HG03469 (cell line): ENCODE measurements around the gene MAPK8IP3.
"Not testable (repeated sequence)": the region's sequence is repeated elsewhere in the genome, so short reads cannot be mapped to it uniquely, and the experiment has no call there.

Experiments used
- ATAC-seq: cut with Tn5 transposase; IDR thresholded peaks from one replicate; pipeline ENCODE4 v1.9.1; 2021; ENCODE audit warnings: mild to moderate bottlenecking, moderate library complexity, moderate number of reproducible peaks; ENCODE audit not compliant: unreplicated experiment

Gene MAPK8IP3

DNA sequence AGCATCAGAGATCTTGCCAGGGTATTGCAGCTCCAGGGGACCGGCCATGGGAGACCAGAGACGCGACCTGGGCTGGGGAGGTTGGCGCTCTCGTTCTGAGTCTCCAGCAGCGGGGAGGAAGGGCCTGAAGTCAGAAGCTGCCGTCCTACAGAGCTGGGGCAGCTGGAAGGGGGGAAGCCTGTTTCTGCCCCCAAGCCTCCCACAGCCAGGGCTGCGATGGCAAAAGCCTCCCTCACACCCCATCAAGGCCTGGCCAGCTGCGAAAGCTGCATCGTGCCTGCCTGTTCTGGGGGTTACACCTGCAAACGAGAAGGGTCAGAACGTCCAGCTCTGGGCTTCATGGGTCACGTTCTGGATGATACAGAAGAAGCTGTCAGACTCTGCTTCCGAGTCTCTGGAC is 26.1 kb downstream of the MAPK8IP3 start:
- no peak for ATAC-seq

- not testable (repeated sequence) for ATAC-seq
Observed at GRCh38 chr16:1732551-1732987, 26.6 kb downstream of the MAPK8IP3 start.

- ATAC-seq, result no peak
Observed at GRCh38 chr16:1734123-1734522, 28.1 kb downstream of the MAPK8IP3 start.

DNA sequence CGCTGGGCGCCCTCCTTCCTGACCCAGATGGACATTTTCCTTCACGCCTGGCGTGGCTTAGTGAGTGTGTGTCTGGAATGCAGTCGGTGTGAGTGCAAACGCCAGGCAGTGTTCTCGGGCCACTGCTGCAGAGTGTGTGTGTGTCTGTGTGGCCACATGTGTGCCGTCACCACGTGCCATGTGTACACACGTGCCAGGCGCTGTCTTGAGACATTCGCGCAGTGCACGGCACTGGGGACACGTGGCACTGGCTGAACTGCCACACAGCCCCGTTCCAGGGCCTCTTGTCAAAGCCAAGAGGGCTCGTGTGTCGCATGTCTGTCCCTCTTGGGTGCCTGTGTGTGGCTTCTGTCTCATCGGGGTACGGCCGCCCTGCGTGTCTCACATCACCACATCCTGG is 28.8 kb downstream of the MAPK8IP3 start:
- no peak for ATAC-seq

DNA sequence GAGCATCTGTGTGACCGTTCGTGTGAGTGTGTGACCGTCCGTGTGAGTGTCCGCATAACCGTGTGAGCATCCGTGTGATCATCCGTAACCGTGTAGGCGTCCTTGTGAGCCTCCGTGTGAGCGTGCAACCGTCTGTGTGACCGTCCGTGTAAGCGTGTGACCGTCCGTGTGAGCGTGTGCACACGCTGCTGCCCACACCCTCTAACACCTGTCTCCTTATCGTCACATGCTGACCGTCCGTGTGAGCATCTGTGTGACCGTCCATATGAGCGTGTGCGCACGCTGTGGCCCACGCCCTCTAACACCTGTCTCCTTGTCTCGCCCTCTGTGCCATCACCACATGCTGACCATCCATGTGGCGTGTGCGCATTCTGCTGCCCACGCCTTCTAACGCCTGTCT is 34.2 kb downstream of the MAPK8IP3 start:
- ATAC-seq, result no peak

DNA sequence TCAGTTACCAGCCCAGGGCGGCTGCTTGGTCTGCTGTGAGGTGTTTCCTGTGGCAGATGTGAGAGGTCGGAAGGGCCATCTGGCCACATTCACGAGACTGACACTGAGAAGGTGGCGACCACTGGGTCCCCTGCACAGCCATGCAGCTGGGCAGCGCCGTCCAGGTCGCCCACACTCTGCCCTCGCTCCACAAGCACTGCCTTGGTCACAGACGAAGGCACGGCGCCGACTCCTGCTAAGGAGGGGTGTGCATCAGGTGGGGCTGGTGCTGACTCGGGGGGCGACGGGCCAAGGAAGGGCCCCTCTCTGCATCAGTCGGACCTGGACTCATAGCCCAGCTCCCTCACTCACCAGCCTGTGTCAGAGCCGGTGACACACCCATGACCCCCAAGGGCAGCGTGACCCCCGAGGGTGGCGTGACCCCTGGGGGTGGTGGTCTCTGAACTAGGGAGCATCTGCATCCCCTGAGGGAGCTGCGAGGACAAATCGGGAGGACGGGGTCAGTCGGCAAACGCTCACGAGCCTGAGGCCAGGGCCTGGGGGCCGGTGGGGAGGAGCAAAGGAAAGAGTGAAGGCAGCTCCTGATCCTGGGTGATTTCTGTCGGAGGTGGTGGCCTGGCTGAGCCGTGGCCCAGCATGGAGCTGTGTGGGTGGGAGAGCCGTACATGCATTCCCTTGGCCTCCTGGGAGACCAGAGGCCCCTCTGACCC is 34.9 kb downstream of the MAPK8IP3 start:
- ATAC-seq, result no peak

DNA sequence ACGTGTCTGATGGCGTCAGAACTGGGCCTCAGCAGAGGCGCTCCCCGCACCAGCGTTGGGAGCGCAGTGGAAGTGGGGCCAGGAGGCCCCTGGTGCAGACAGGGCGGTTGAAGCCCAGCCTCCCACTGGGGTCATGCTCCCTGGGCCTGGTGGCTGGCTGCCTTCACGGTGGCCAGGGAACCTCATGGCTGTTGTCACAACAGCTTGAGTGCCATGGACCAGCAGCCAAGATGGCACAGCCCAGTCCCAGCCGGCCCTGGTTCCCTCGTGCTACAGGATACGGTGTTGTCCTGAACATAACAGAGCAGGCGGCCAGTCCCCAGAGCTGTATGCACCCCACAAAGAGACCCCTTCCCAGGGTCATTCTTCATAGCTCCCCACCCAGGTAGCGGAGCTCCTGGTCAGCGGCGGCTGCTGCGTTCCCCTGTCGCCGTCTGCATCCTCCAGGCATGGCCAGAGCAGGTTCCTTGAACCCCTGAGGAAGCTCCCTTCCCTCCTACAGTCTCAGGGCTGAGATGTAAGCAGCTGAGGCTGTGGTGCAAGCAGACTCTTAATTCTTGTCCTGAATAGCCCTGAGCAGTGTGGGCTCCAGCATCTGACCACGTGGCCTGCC is 35.7 kb downstream of the MAPK8IP3 start:
- ATAC-seq, result no peak

- no peak for ATAC-seq
Observed at GRCh38 chr16:1743376-1744337, 37.7 kb downstream of the MAPK8IP3 start.

- no peak for ATAC-seq
Observed at GRCh38 chr16:1744338-1744840, 38.4 kb downstream of the MAPK8IP3 start.

DNA sequence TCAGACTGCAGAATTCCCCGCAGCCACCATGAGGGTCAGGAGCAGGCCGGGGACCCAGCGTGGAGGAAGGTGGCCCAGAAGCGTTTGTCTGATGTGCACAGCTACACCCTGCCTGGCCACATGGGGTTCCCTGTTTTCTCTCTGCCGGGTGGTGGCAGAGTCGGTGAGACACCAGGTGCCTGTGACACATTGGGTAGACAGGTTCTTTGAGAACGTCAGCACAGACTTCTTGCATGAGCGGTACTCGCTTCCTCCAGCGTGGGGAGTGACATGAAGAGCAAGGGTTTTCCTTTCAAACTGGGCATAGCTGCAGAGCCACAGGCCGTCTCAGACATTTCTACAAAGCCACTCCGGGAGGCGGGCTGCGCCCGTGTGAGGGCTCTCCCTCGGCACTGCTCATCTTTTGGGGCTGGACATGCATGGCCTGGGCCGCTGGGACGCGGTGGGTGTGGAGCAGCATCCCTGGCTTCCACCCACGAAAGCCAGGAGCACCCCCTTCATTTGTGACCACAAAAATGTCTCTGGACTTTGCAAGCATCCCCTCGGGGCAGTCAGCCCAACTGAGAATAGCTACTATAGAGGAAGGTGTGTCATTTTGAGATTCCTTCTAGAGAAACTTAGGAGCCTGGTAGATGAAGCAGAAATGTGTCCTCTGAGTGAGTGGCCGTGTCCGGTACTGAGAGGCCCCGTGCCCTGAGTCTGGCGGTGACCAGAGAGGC is 39.3 kb downstream of the MAPK8IP3 start:
- no peak for ATAC-seq

DNA sequence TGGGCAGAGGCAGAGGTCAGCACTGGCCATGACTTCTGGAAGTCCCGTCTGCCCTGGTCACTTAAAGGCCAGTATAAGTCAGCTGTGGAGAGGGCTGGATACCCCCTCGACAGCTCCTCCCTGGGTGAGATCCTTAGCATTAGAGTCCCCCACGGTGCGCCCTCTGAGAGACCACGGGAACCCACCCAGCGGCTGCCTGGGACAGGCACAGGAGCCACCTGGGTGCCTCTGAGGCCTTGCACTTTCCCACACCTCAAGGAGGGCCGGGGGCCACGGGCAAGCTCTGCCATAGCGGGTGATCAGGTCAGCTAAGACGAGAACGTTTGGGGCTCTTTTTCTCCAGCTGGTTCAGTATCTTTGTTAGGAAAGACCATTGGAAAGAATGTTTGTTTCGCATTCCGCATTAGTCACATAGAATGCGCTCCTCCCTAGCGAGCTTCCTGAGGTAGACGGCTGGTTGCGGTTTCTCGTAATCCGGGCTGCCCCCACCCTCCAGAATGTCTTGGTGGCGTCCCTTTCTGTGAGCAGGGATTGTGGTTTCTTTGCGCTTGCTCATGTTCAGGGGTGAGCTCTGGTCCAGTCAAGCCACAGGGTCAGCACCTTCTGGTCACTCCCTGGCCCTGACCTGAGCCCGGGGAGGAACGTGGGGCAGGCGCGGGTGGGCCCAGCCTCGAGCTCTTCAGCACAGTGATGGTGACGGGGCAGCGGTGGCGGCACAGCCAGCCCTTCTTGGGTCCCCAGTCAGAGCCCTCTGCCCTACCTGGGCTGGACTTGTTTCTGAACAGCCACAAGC is 40.1 kb downstream of the MAPK8IP3 start:
- ATAC-seq, result no peak

- ATAC-seq, result no peak
Observed at GRCh38 chr16:1746693-1747195, 40.7 kb downstream of the MAPK8IP3 start.

GRCh38 chr16:1747934-1748333 is 41.9 kb downstream of the MAPK8IP3 start:
- no peak for ATAC-seq

DNA sequence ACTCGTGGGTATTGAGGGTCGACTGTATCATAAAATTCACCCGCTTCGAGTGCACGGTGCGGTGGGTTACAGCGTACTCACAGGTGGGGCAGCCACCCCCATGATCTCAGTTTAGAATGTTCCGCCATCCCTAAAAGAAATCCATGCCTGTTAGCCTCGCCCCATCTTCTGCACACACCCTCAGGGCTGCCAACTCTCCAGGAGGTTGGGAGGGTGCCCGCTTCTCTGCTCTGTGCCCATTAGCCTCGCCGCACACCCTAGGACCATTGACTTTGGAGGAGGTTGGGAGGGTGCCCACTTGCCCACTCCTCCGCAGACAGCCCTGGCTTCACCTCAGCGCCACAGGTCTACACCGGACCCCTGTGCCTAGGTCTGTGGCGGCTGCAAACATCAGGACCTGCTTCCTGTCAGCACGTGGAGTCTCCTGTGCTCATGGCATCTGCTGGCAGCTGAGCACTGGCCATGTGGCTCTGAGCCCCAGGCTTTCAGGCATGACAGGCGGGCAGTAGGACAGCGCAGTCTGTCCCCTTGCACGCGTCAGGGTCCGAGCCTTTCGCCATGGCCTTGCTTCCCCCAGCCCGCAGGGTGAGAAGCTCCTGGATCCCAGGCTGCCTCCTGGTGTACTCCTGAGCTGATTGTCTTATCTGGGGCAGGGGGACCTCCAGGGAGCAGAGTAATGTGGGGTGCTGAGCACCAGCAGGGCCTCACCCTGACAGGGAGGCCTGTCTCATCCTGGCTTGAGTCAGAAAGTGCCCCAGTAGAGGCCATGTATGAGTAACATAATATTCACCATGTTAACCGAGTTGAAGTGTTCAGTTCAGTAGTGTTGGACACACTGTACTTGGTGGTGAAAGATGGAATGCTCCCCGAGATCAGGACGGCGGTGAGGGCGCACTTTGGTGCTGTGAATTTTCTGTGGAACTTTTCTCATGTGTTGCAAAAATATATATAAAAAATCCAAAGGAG is 43.4 kb downstream of the MAPK8IP3 start:
- no peak for ATAC-seq

GRCh38 chr16:1751946-1752345 is 46.0 kb downstream of the MAPK8IP3 start:
- no peak for ATAC-seq

- no peak for ATAC-seq
Observed at GRCh38 chr16:1752853-1753252, 46.9 kb downstream of the MAPK8IP3 start.

DNA sequence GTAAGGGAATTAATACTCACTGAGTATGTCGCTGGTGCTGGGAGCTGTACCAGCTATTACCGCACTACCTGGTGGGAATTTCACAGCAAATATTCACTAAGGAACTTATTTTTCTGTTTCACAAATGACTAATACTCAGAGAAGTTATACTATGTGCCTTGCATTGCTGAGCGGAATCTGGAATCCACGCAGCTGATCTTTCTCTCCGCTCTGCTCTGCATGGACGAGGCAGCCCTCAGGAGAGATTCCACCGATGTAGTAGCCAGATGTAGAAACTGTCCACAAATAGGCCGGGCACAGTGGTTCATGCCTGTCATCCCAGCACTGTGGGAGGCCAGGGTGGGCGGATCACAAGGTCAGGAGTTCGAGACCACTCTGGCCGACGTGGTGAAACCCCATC is 48.2 kb downstream of the MAPK8IP3 start:
- ATAC-seq, result no peak

GRCh38 chr16:1757714-1758461 is 51.9 kb downstream of the MAPK8IP3 start:
- ATAC-seq, result no peak
